Panc1 (cell line): ENCODE results near the gene SYT5. TPM values are rescaled to one million over a fixed set of nuclear protein-coding genes. Genes with fewer than 3 reads are reported as not detected.
"Not testable (repeated sequence)": the region's sequence is repeated elsewhere in the genome, so short reads cannot be mapped to it uniquely, and the experiment has no call there.

Experiments
- ATAC-seq: fragments of 200-7000 bp; cut with Tn5 transposase; 2 replicates; pipeline ENCODE4 v1.9.1; 2020; ENCODE audit warnings: mild to moderate bottlenecking, moderate library complexity
- BruUV-seq: library from RNA; stranded (reverse); fragments of 400-500 nt; replicated peaks from 2 replicates; lab custom pipeline; 2021; lab: Mats Ljungman, UMichigan
- CTCF ChIA-PET: fragments of 300-600 bp; sonication (Branson Sonifier 250); formaldehyde crosslinking; loops from one replicate; lab custom pipeline; 2022; ENCODE audit warnings: antibody characterized with exemption; lab: Charles Lee
- POLR2A ChIA-PET: fragments of 300-600 bp; sonication (Branson Sonifier 250); formaldehyde crosslinking; loops from one replicate; lab custom pipeline; 2022; ENCODE audit warnings: antibody characterized with exemption; lab: Charles Lee
- DNase-seq: peaks from one replicate; pipeline ENCODE4 v3.0.0-alpha.2; 2010; ENCODE audit warnings: low read depth, low spot score
- H3K27ac ChIP-seq: 2 replicates; pipeline ENCODE4 v1.5.1; 2011; ENCODE audit warnings: mild to moderate bottlenecking, low read length, inconsistent platforms
- H3K27me3 ChIP-seq: fragments of 200-500 bp; sonication (Bioruptor generic); 2 replicates; pipeline ENCODE4 v1.6.0; 2014; ENCODE audit warnings: low read length, inconsistent platforms; ENCODE audit not compliant: control insufficient read depth, insufficient read depth
- H3K36me3 ChIP-seq: fragments of 200-500 bp; sonication (Bioruptor generic); 2 replicates; pipeline ENCODE4 v1.5.1; 2014; ENCODE audit warnings: inconsistent platforms, mild to moderate bottlenecking, low read length, moderate library complexity; ENCODE audit not compliant: control insufficient read depth, insufficient read depth
- H3K4me1 ChIP-seq: 2 replicates; pipeline ENCODE4 v1.5.1; 2011; ENCODE audit warnings: inconsistent platforms, mild to moderate bottlenecking, low read length, moderate library complexity; ENCODE audit not compliant: control insufficient read depth, insufficient read depth
- H3K4me3 ChIP-seq, 2 experiments: 2 replicates each; pipeline ENCODE4 v1.5.1; 2011 to 2012; ENCODE audit warnings: low read depth in 2 of 2, low read length in 2 of 2, mild to moderate bottlenecking in 2 of 2, inconsistent platforms in 1 of 2, moderate library complexity in 1 of 2
- H3K9me3 ChIP-seq: fragments of 200-500 bp; sonication (Bioruptor generic); 2 replicates; pipeline ENCODE4 v1.5.1; 2014; ENCODE audit warnings: low read depth, mild to moderate bottlenecking, inconsistent platforms, low read length, moderate library complexity; ENCODE audit not compliant: control insufficient read depth, insufficient read depth
- POLR2AphosphoS5 ChIP-seq: IDR thresholded peaks from 2 replicates; pipeline ENCODE4 v1.6.1; 2012; ENCODE audit warnings: mild to moderate bottlenecking, low read depth, low read length, moderate library complexity
- SIN3A ChIP-seq: IDR thresholded peaks from 2 replicates; pipeline ENCODE4 v1.6.1; 2012; ENCODE audit warnings: low read depth, mild to moderate bottlenecking, low read length, moderate library complexity, borderline replicate concordance; ENCODE audit not compliant: insufficient read depth
- TCF7L2 ChIP-seq: IDR thresholded peaks from 2 replicates; pipeline ENCODE4 v1.6.1; 2011; ENCODE audit warnings: mild to moderate bottlenecking, low read depth, low read length, inconsistent platforms
- in situ Hi-C: cut with HindIII; loops from 2 replicates; pipeline ENCODE4 v1.10.0; 2016; ENCODE audit warnings: low sequenced_read_pairs, low pct_unique_long_range_greater_than_20kb
- intact Hi-C: fragments of 100-400 bp; cut with micrococcal nuclease; formaldehyde crosslinking; loops from one replicate; pipeline ENCODE4 v1.10.0; 2022; ENCODE audit not compliant: unreplicated experiment
- total RNA-seq: library from RNA; stranded (reverse); gene quantifications from one replicate; pipeline ENCODE4 v1.2.1, GENCODE V29; 2021; ENCODE audit not compliant: unreplicated experiment
- TF ChIP-seq, protein P1 (sequence below), 2 experiments: IDR thresholded peaks; 2 replicates each; pipeline ENCODE4 v1.6.1; 2011 to 2012; ENCODE audit warnings: low read depth in 2 of 2, control low read depth in 1 of 2, low read length in 1 of 2, mild to moderate bottlenecking in 1 of 2, moderate library complexity in 1 of 2; ENCODE audit not compliant: insufficient read depth in 1 of 2
- TF ChIP-seq, protein P2 (sequence below): fragments of 450-650 bp; IDR thresholded peaks from 2 replicates; pipeline ENCODE4 v1.5.1; 2017; ENCODE audit warnings: mild to moderate bottlenecking

SYT5 gene
- total RNA-seq, 1 experiment from 2014 or later: 3.2 TPM

DNA sequence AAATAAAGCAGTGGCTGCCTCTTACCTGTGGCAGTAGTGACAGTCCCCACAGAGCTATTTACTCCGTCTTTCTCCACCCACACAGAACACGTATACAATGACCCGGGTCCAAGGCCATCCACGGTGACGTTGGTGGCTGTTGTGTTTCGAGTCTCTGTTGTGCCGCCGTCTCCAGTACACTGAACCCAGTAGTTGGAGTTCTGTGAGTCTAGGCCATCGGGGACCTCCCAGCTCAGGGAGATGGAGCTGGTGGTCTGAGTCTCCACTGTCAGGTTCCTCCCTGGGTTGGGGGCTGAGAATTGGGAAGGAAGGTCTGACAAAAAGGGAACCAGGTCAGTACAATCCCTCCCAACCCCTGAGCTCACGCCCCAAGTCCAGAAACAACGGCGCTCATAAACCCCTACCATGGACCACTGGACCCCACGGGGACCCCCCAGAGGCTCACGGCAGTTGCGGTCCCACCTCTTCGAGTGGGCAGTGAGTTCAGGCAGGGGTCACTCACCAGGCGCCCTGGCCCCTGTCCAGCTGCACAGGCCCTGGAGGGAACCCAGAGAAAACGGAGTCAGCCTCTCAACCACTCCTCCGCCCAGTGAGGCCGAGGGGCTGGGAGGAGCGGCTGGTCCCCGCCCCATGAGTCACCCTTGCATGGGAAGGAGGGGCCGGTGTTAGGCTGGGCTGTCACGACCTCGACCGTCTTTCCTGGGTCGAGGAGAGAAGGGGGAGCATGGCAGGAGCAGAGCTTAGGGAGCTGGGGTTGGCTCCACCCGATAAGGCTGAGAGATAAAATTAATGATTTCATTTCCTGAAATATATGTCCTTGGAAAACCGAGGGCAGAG, 26.8 kb upstream of the SYT5 start:
- intact Hi-C loops (no loop called here), in situ Hi-C loops (no loop called here)
- BruUV-seq: TSS peak; percentile 88
- ATAC-seq (peak; percentile 88), DNase-seq (peak; percentile 65)
- ChIA-PET CTCF (no interaction called here), POLR2A (interaction anchor here (0.6 to 0.9 kb wide), 2 partner anchors 10 to 79 kb away, joined by 4 to 12 read pairs; no protein-coding TSS in a partner anchor)
- Histone ChIP-seq H3K27ac (peak overlapping the region; percentile 90), H3K36me3 (peaks cover 10% of the 10 kb centered on the region), H3K4me1 (peaks cover 19% of the 10 kb centered on the region), H3K9me3 (no peaks in the 10 kb centered on the region), H3K4me3 (peak overlapping the region; percentile 60 to 100), H3K27me3 (no peaks in the 10 kb centered on the region)
- TF ChIP-seq TCF7L2 (peak; percentile 76), POLR2AphosphoS5 (peak; percentile 66), SIN3A (peak; percentile 69; the same call in 1 of the 2 replicates)
- TF ChIP-seq, protein P1, sequence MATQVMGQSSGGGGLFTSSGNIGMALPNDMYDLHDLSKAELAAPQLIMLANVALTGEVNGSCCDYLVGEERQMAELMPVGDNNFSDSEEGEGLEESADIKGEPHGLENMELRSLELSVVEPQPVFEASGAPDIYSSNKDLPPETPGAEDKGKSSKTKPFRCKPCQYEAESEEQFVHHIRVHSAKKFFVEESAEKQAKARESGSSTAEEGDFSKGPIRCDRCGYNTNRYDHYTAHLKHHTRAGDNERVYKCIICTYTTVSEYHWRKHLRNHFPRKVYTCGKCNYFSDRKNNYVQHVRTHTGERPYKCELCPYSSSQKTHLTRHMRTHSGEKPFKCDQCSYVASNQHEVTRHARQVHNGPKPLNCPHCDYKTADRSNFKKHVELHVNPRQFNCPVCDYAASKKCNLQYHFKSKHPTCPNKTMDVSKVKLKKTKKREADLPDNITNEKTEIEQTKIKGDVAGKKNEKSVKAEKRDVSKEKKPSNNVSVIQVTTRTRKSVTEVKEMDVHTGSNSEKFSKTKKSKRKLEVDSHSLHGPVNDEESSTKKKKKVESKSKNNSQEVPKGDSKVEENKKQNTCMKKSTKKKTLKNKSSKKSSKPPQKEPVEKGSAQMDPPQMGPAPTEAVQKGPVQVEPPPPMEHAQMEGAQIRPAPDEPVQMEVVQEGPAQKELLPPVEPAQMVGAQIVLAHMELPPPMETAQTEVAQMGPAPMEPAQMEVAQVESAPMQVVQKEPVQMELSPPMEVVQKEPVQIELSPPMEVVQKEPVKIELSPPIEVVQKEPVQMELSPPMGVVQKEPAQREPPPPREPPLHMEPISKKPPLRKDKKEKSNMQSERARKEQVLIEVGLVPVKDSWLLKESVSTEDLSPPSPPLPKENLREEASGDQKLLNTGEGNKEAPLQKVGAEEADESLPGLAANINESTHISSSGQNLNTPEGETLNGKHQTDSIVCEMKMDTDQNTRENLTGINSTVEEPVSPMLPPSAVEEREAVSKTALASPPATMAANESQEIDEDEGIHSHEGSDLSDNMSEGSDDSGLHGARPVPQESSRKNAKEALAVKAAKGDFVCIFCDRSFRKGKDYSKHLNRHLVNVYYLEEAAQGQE (IDR thresholded peaks at IDR 0.05; ENCODE audit: insufficient read depth in 1 of 2, low read depth in 2 of 2, low read length in 1 of 2): no peak; a peak in 1 of 4 replicates
- TF ChIP-seq, protein P2, sequence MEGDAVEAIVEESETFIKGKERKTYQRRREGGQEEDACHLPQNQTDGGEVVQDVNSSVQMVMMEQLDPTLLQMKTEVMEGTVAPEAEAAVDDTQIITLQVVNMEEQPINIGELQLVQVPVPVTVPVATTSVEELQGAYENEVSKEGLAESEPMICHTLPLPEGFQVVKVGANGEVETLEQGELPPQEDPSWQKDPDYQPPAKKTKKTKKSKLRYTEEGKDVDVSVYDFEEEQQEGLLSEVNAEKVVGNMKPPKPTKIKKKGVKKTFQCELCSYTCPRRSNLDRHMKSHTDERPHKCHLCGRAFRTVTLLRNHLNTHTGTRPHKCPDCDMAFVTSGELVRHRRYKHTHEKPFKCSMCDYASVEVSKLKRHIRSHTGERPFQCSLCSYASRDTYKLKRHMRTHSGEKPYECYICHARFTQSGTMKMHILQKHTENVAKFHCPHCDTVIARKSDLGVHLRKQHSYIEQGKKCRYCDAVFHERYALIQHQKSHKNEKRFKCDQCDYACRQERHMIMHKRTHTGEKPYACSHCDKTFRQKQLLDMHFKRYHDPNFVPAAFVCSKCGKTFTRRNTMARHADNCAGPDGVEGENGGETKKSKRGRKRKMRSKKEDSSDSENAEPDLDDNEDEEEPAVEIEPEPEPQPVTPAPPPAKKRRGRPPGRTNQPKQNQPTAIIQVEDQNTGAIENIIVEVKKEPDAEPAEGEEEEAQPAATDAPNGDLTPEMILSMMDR: no peak

DNA sequence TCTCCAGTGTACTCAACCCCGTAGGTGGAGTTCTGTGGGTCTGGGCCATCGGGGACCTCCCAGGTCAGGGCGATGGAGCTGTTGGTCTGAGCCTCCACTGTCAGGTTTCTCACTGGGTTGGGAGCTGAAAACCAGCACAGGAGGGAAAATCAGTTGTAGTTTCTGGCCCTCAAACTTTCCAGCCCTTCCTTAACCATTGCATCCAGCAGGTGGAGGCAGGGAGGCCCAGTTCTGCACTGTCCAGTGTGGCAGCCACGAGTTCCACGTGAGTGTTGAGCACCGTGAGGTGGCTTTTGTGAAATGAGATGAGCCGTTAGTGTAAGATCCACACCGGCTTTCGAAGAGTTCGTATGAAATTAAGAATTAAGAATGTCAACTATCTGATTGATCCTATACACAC, 22.1 kb upstream of the SYT5 start:
- CTCF ChIA-PET, ATAC-seq, H3K4me1 ChIP-seq, H3K9me3 ChIP-seq, BruUV-seq, intact Hi-C loops, H3K27ac ChIP-seq, H3K4me3 ChIP-seq, POLR2A ChIA-PET, in situ Hi-C loops, H3K27me3 ChIP-seq, DNase-seq: not testable (repeated sequence)
- H3K36me3 ChIP-seq: peaks cover 17% of the 10 kb centered on the region
